ENCODE measurements around the gene FAM50A.

The FAM50A gene

GRCh38 chrX:154437971-154438893 lies 5.7 kb upstream of the FAM50A start:
- peaks cover 4% of the 10 kb centered on the region for H3K4me1 ChIP-seq (ENCODE audit: control insufficient read depth, insufficient read depth, low read length)
- no peak overlapping the region for H3K27ac ChIP-seq (ENCODE audit: insufficient read depth, low read depth, low read length, poor library complexity, severe bottlenecking)
- H3K9me3 ChIP-seq (ENCODE audit: control insufficient read depth, low read length): no peaks in the 10 kb centered on the region
- WGBS, 2 experiments: 64 to 67% methylated on average over 28 of the region's 28 CpGs
- H3K36me3 ChIP-seq (ENCODE audit: control insufficient read depth, insufficient read depth, low read length): no peaks in the 10 kb centered on the region
- H3K27me3 ChIP-seq (ENCODE audit: control insufficient read depth, insufficient read depth, low read length, poor library complexity, severe bottlenecking): no peaks in the 10 kb centered on the region
- H3K4me3 ChIP-seq (ENCODE audit: insufficient read depth, low read depth, low read length): peak overlapping the region; percentile 58

DNA sequence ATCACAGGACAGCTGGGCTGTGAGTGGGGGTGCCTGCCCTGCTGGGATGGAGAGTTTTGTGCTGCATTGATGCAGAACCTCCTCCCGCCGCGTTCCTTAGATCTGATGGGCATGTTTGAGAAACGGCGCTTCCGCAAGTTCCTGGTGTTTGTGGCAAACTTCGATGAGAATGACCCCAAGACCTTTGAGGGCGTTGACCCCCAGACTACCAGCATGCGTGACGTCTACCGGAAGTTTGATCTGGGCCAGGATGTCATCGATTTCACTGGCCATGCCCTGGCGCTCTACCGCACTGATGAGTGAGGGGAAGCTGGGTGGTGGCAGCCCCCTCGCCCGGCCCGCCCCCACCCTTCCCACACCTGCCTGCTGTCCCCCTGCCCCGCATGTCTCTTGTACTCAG lies 4.1 kb upstream of the FAM50A start:
- WGBS, 2 experiments: 96 to 98% methylated on average over 13 to 14 of the region's 18 CpGs
- Histone ChIP-seq H3K27me3 (ENCODE audit: control insufficient read depth, insufficient read depth, low read length, poor library complexity, severe bottlenecking) (no peaks in the 10 kb centered on the region), H3K4me1 (ENCODE audit: control insufficient read depth, insufficient read depth, low read length) (peaks cover 4% of the 10 kb centered on the region), H3K4me3 (ENCODE audit: insufficient read depth, low read depth, low read length) (no peak overlapping the region), H3K36me3 (ENCODE audit: control insufficient read depth, insufficient read depth, low read length) (no peaks in the 10 kb centered on the region), H3K27ac (ENCODE audit: insufficient read depth, low read depth, low read length, poor library complexity, severe bottlenecking) (no peak overlapping the region), H3K9me3 (ENCODE audit: control insufficient read depth, low read length) (no peaks in the 10 kb centered on the region)

- WGBS, 2 experiments: 94 to 95% methylated on average over 17 of the region's 17 CpGs
- no peaks in the 10 kb centered on the region for H3K36me3 ChIP-seq (ENCODE audit: control insufficient read depth, insufficient read depth, low read length)
These were observed 3.2 kb upstream of the FAM50A start for GRCh38 chrX:154440623-154441357.

DNA sequence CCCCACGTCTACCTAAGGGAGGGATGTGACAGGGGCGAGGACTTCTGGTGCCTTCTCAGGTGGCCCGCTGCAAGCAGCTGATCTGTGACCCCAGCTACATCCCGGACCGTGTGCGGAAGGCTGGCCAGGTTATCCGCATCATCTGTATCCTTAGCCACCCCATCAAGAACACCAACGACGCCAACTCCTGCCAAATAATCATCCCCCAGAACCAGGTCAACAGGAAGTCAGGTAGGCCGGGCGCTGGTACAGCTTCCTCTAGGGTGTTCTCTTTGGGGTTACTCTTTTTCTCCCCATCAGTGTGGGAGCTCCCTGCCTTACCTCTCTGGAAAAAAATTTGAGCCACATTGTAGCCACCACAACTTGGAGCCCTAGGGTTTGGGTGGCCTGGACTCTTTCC lies 2.4 kb upstream of the FAM50A start:
- WGBS, 2 experiments: 95% methylated on average over 11 of the region's 11 CpGs
- Histone ChIP-seq H3K27ac (ENCODE audit: insufficient read depth, low read depth, low read length, poor library complexity, severe bottlenecking) (no peak overlapping the region), H3K9me3 (ENCODE audit: control insufficient read depth, low read length) (no peaks in the 10 kb centered on the region), H3K27me3 (ENCODE audit: control insufficient read depth, insufficient read depth, low read length, poor library complexity, severe bottlenecking) (no peaks in the 10 kb centered on the region), H3K4me3 (ENCODE audit: insufficient read depth, low read depth, low read length) (no peak overlapping the region), H3K4me1 (ENCODE audit: control insufficient read depth, insufficient read depth, low read length) (peaks cover 8% of the 10 kb centered on the region), H3K36me3 (ENCODE audit: control insufficient read depth, insufficient read depth, low read length) (no peaks in the 10 kb centered on the region)

More at GRCh38 chrX:154440623-154441357, 3.2 kb upstream of the FAM50A start:
- Histone ChIP-seq H3K4me3 (ENCODE audit: insufficient read depth, low read depth, low read length) (no peak overlapping the region), H3K9me3 (ENCODE audit: control insufficient read depth, low read length) (no peaks in the 10 kb centered on the region), H3K27ac (ENCODE audit: insufficient read depth, low read depth, low read length, poor library complexity, severe bottlenecking) (no peak overlapping the region), H3K4me1 (ENCODE audit: control insufficient read depth, insufficient read depth, low read length) (peaks cover 8% of the 10 kb centered on the region), H3K27me3 (ENCODE audit: control insufficient read depth, insufficient read depth, low read length, poor library complexity, severe bottlenecking) (no peaks in the 10 kb centered on the region)

- 91 to 93% methylated on average over 21 of the region's 21 CpGs for WGBS, 2 experiments
- H3K9me3 ChIP-seq (ENCODE audit: control insufficient read depth, low read length): no peaks in the 10 kb centered on the region
- H3K27ac ChIP-seq (ENCODE audit: insufficient read depth, low read depth, low read length, poor library complexity, severe bottlenecking): no peak overlapping the region
- H3K27me3 ChIP-seq (ENCODE audit: control insufficient read depth, insufficient read depth, low read length, poor library complexity, severe bottlenecking): no peaks in the 10 kb centered on the region
- H3K36me3 ChIP-seq (ENCODE audit: control insufficient read depth, insufficient read depth, low read length): no peaks in the 10 kb centered on the region
- H3K4me1 ChIP-seq (ENCODE audit: control insufficient read depth, insufficient read depth, low read length): peaks cover 8% of the 10 kb centered on the region
- no peak overlapping the region for H3K4me3 ChIP-seq (ENCODE audit: insufficient read depth, low read depth, low read length)
These were observed 1.8 kb upstream of the FAM50A start for GRCh38 chrX:154441984-154442707.

DNA sequence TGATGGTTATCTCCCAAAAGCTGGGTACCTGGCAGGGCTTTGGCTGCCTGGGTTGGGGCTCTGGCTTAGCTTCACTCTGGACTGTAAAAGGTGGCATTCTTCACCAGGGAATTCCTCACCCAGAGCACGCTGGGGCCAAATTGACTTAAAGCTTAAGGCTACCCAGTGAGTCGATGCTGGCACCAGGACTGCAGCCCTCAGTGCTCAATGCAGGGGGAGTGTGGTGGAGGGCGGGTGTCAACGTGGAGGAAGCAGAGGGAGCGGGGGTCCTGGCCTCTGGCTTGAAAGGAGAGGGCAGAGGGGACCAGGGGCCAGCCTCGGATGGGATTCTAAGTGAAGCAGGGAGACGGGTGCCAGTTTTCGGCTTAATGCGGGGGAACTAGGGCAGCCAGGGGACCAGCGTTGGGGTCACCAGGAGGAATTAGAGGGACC lies 446 bp upstream of the FAM50A start:
- H3K4me3 ChIP-seq (ENCODE audit: insufficient read depth, low read depth, low read length): peak overlapping the region; percentile 57
- no peaks in the 10 kb centered on the region for H3K27me3 ChIP-seq (ENCODE audit: control insufficient read depth, insufficient read depth, low read length, poor library complexity, severe bottlenecking)
- H3K4me1 ChIP-seq (ENCODE audit: control insufficient read depth, insufficient read depth, low read length): peaks cover 7% of the 10 kb centered on the region
- peak overlapping the region; percentile 67 for H3K27ac ChIP-seq (ENCODE audit: insufficient read depth, low read depth, low read length, poor library complexity, severe bottlenecking)
- H3K36me3 ChIP-seq (ENCODE audit: control insufficient read depth, insufficient read depth, low read length): no peaks in the 10 kb centered on the region
- H3K9me3 ChIP-seq (ENCODE audit: control insufficient read depth, low read length): no peaks in the 10 kb centered on the region
- WGBS, 2 experiments: 19 to 21% methylated on average over 10 of the region's 10 CpGs

- H3K27me3 ChIP-seq (ENCODE audit: control insufficient read depth, insufficient read depth, low read length, poor library complexity, severe bottlenecking): no peaks in the 10 kb centered on the region
- H3K4me1 ChIP-seq (ENCODE audit: control insufficient read depth, insufficient read depth, low read length): peaks cover 4% of the 10 kb centered on the region
- 77 to 81% methylated on average over 13 of the region's 13 CpGs for WGBS, 2 experiments
- H3K27ac ChIP-seq (ENCODE audit: insufficient read depth, low read depth, low read length, poor library complexity, severe bottlenecking): no peak overlapping the region
- no peaks in the 10 kb centered on the region for H3K9me3 ChIP-seq (ENCODE audit: control insufficient read depth, low read length)
- no peaks in the 10 kb centered on the region for H3K36me3 ChIP-seq (ENCODE audit: control insufficient read depth, insufficient read depth, low read length)
- H3K4me3 ChIP-seq (ENCODE audit: insufficient read depth, low read depth, low read length): peak overlapping the region; percentile 57
These were observed 860 bp downstream of the FAM50A start for GRCh38 chrX:154444755-154445246.

- Histone ChIP-seq H3K27ac (ENCODE audit: insufficient read depth, low read depth, low read length, poor library complexity, severe bottlenecking) (no peak overlapping the region), H3K4me1 (ENCODE audit: control insufficient read depth, insufficient read depth, low read length) (peaks cover 4% of the 10 kb centered on the region), H3K9me3 (ENCODE audit: control insufficient read depth, low read length) (no peaks in the 10 kb centered on the region), H3K4me3 (ENCODE audit: insufficient read depth, low read depth, low read length) (no peak overlapping the region), H3K27me3 (ENCODE audit: control insufficient read depth, insufficient read depth, low read length, poor library complexity, severe bottlenecking) (no peaks in the 10 kb centered on the region), H3K36me3 (ENCODE audit: control insufficient read depth, insufficient read depth, low read length) (no peaks in the 10 kb centered on the region)
- 97% methylated on average over 16 of the region's 16 CpGs for WGBS, 2 experiments
These were observed 1.8 kb downstream of the FAM50A start for GRCh38 chrX:154445776-154446175.

DNA sequence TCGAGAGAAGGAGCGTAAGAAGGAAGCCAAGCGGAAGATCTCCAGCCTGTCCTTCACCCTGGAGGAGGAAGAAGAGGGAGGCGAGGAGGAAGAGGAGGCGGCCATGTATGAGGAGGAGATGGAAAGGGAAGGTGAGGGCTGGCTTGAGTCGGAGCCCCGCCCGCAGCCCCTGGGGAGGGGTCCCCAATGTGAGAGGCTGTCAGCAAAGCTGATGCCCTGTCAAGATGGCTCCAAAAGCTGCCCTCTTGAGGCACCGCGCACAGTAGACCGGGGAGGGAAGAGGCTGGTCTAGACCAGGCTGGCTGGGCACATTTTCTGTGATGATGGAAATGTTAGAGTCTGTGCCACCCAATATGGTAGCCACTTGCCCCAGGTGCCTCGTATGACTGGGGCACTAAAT lies 2.5 kb downstream of the FAM50A start:
- H3K9me3 ChIP-seq (ENCODE audit: control insufficient read depth, low read length): no peaks in the 10 kb centered on the region
- no peaks in the 10 kb centered on the region for H3K27me3 ChIP-seq (ENCODE audit: control insufficient read depth, insufficient read depth, low read length, poor library complexity, severe bottlenecking)
- WGBS, 2 experiments: 95 to 96% methylated on average over 12 of the region's 12 CpGs
- H3K36me3 ChIP-seq (ENCODE audit: control insufficient read depth, insufficient read depth, low read length): no peaks in the 10 kb centered on the region
- no peak overlapping the region for H3K27ac ChIP-seq (ENCODE audit: insufficient read depth, low read depth, low read length, poor library complexity, severe bottlenecking)
- H3K4me1 ChIP-seq (ENCODE audit: control insufficient read depth, insufficient read depth, low read length): peaks cover 4% of the 10 kb centered on the region
- no peak overlapping the region for H3K4me3 ChIP-seq (ENCODE audit: insufficient read depth, low read depth, low read length)

Data from ectodermal cell (in vitro differentiated cells).